HEK293 (cell line): ENCODE data around the gene SRP14.

Experiments used
- CTCF ChIP-seq: fragments of 450-650 bp; formaldehyde crosslinking; IDR thresholded peaks from 2 replicates; pipeline ENCODE4 v1.5.1; 2016; ENCODE audit warnings: missing biosample characterization, missing genetic modification characterization
- KLF1 ChIP-seq: fragments of 450-650 bp; formaldehyde crosslinking; IDR thresholded peaks from 2 replicates; pipeline ENCODE4 v1.5.1; 2016; ENCODE audit warnings: missing biosample characterization, missing genetic modification characterization
- KLF10 ChIP-seq: fragments of 450-650 bp; IDR thresholded peaks from 2 replicates; pipeline ENCODE4 v1.5.1; 2018; ENCODE audit warnings: missing biosample characterization, mild to moderate bottlenecking, missing genetic modification characterization
- TCF7L2 ChIP-seq: IDR thresholded peaks from 2 replicates; pipeline ENCODE4 v1.6.1; 2011; ENCODE audit warnings: low read depth, mild to moderate bottlenecking, inconsistent platforms, low read length, moderate library complexity, borderline replicate concordance
- WT1 ChIP-seq: fragments of 450-650 bp; formaldehyde crosslinking; IDR thresholded peaks from 2 replicates; pipeline ENCODE4 v1.5.1; 2016; ENCODE audit warnings: missing biosample characterization, missing genetic modification characterization
- ZNF202 ChIP-seq: fragments of 450-650 bp; formaldehyde crosslinking; IDR thresholded peaks from 2 replicates; pipeline ENCODE4 v1.5.1; 2016; ENCODE audit warnings: missing biosample characterization, missing genetic modification characterization, borderline replicate concordance
- ZNF354C ChIP-seq: fragments of 450-650 bp; formaldehyde crosslinking; IDR thresholded peaks from 2 replicates; pipeline ENCODE4 v1.5.1; 2016; ENCODE audit warnings: missing biosample characterization, missing genetic modification characterization, low read depth, borderline replicate concordance
- ZNF629 ChIP-seq: fragments of 450-650 bp; formaldehyde crosslinking; IDR thresholded peaks from 2 replicates; pipeline ENCODE4 v1.5.1; 2017; ENCODE audit warnings: missing biosample characterization, missing genetic modification characterization

- TF ChIP-seq ZNF354C (tag by site-specific recombination) (no peak), CTCF (tag by site-specific recombination) (no peak), ZNF629 (tag by site-specific recombination) (no peak), WT1 (tag by site-specific recombination) (no peak), KLF10 (tag by site-specific recombination) (no peak), TCF7L2 (no peak), ZNF202 (tag by site-specific recombination) (no peak), KLF1 (tag by site-specific recombination) (no peak)
Measured at GRCh38 chr15:40061212-40061901, 22.4 kb upstream of the SRP14 start.
